Astrocyte of the spinal cord (primary cell): ENCODE measurements around the gene RNF150.

Source experiments
- DNase-seq: peaks from one replicate; pipeline ENCODE4 v3.0.0; 2011; ENCODE audit warnings: low read depth, low spot score
- H3K4me3 ChIP-seq: 2 replicates; pipeline ENCODE4 v1.5.1; 2011; ENCODE audit warnings: low read depth, mild to moderate bottlenecking, low read length, moderate library complexity
- CTCF ChIP-seq: IDR thresholded peaks from 2 replicates; pipeline ENCODE4 v1.5.1; 2012; ENCODE audit warnings: low read depth, mild to moderate bottlenecking, low read length, inconsistent platforms
- in situ Hi-C: cut with HindIII; loops from 2 replicates; pipeline ENCODE4 v1.10.0; 2017; ENCODE audit warnings: low sequenced_read_pairs

Gene RNF150

GRCh38 chr4:140969296-140969695, 164.0 kb downstream of the RNF150 start:
- no peak overlapping the region for H3K4me3 ChIP-seq
- DNase-seq: no peak
- TF ChIP-seq CTCF: no peak
- in situ Hi-C loops: no loop called here

GRCh38 chr4:140968371-140968770, 164.9 kb downstream of the RNF150 start:
- in situ Hi-C loops: no loop called here
- no peak for TF ChIP-seq CTCF
- DNase-seq: no peak
- H3K4me3 ChIP-seq: no peak overlapping the region

- DNase-seq: no peak
- no peak for TF ChIP-seq CTCF
- no peak overlapping the region for H3K4me3 ChIP-seq
- in situ Hi-C loops: no loop called here
Measured at GRCh38 chr4:140963883-140964282, 169.4 kb downstream of the RNF150 start.

- in situ Hi-C loops: no loop called here
- no peak for TF ChIP-seq CTCF
- H3K4me3 ChIP-seq: no peak overlapping the region
- DNase-seq: no peak
Measured at GRCh38 chr4:140955641-140956040, 177.6 kb downstream of the RNF150 start.

- H3K4me3 ChIP-seq: no peak overlapping the region
- no peak for TF ChIP-seq CTCF
- in situ Hi-C loops: no loop called here
- DNase-seq: no peak
Measured at GRCh38 chr4:140952717-140953116, 180.6 kb downstream of the RNF150 start.

- DNase-seq: no peak
- in situ Hi-C loops: no loop called here
- H3K4me3 ChIP-seq: no peak overlapping the region
- no peak for TF ChIP-seq CTCF
Measured at GRCh38 chr4:140947506-140947905, 185.8 kb downstream of the RNF150 start.

- H3K4me3 ChIP-seq: no peak overlapping the region
- in situ Hi-C loops: no loop called here
- DNase-seq: no peak
- no peak for TF ChIP-seq CTCF
Measured at GRCh38 chr4:140945106-140945505, 188.2 kb downstream of the RNF150 start.
